Gastroesophageal sphincter (tissue), 3 donors: ENCODE data around the gene METTL4.

ENCODE experiments used
- CTCF ChIP-seq, 4 experiments: fragments of 200-600 bp in 2 of 4; fragments of 450-650 bp in 2 of 4; sonication (generic) in 1 of 4; IDR thresholded peaks; one replicate each; pipeline ENCODE4 v1.5.1; 2017 to 2019; ENCODE audit warnings: antibody characterized with exemption in 4 of 4, mild to moderate bottlenecking in 2 of 4, moderate library complexity in 2 of 4
- POLR2A ChIP-seq, 2 donors: fragments of 450-650 bp; IDR thresholded peaks; one replicate each; pipeline ENCODE4 v1.6.1; 2017; ENCODE audit warnings: antibody characterized with exemption in 2 of 2, mild to moderate bottlenecking in 2 of 2, moderate library complexity in 1 of 2
- POLR2AphosphoS5 ChIP-seq: sonication (generic); formaldehyde crosslinking; IDR thresholded peaks from one replicate; pipeline ENCODE4 v1.6.1; 2017; ENCODE audit warnings: antibody characterized with exemption

DNA sequence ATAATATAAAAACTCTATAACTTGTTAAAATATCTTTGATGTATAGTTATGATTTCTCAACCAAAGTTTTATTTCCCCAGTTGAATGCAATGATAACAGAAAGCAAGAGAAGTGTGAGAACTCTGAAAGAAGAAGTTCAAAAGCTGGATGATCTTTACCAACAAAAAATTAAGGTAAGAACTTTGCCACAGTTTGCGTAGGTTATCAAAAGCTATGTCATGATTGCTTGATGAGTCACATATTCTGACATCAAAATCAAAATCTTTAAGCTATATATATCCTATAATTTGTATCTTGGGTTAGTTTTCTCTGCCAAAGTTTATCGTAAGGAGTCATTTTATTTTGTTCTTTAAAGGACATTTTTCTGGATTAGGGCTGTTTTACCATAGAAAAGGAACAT lies 35.0 kb upstream of the METTL4 start:
- TF ChIP-seq CTCF (IDR thresholded peaks at IDR 0.05) (no peak), POLR2AphosphoS5 (no peak), POLR2A (IDR thresholded peaks at IDR 0.05) (no peak)
